Measurements from ENCODE around the gene KCNA5. TPM values are rescaled to one million over a fixed set of nuclear protein-coding genes. Genes with fewer than 3 reads are reported as not detected.

Gene KCNA5
- total and polyA plus RNA-seq, 2 experiments from 2014 or later, result 0.31 to 0.44 TPM

- TF ChIP-seq CREB1 (CRISPR knock-in tag; IDR thresholded peaks at IDR 0.05; ENCODE audit: low read depth), result no peak
- TF ChIP-seq ZNF114 (CRISPR knock-in tag; IDR thresholded peaks at IDR 0.05), result no peak
- TF ChIP-seq NANOG (IDR thresholded peaks at IDR 0.05; ENCODE audit: borderline replicate concordance), result no peak
- TF ChIP-seq POLR2AphosphoS5 (IDR thresholded peaks at IDR 0.05; ENCODE audit: low read depth), result no peak
- no peak for TF ChIP-seq ZNF331 (CRISPR knock-in tag; IDR thresholded peaks at IDR 0.05; ENCODE audit: low read depth)
- TF ChIP-seq REST (IDR thresholded peaks at IDR 0.05; ENCODE audit: unreplicated experiment), result no peak
- no peak for TF ChIP-seq JUNB (IDR thresholded peaks at IDR 0.05; ENCODE audit: unreplicated experiment)
- TF ChIP-seq ZNF462 (CRISPR knock-in tag; IDR thresholded peaks at IDR 0.05), result no peak
- TF ChIP-seq STAT1 (IDR thresholded peaks at IDR 0.05; ENCODE audit: unreplicated experiment), result no peak
- TF ChIP-seq EZH2phosphoT487 (IDR thresholded peaks at IDR 0.05; ENCODE audit: unreplicated experiment), result no peak
- TF ChIP-seq EZH2 (IDR thresholded peaks at IDR 0.05; ENCODE audit: low read depth, unreplicated experiment), result no peak
- no peak for TF ChIP-seq ETS1 (IDR thresholded peaks at IDR 0.05)
- Histone ChIP-seq H3K9me2 (ENCODE audit: insufficient read depth) (no peaks in the 10 kb centered on the region), H2AFZ (peak overlapping the region; percentile 63; the same call in 1 of the 2 replicates), H3K27ac (ENCODE audit: low read depth) (no peak overlapping the region), H3K27me3 (ENCODE audit: insufficient read depth) (no peaks in the 10 kb centered on the region), H3K4me1 (ENCODE audit: insufficient read depth) (no peaks in the 10 kb centered on the region), H3F3A (replicated peaks; ENCODE audit: low read depth) (no peaks in the 10 kb centered on the region), H3K79me2 (replicated peaks; ENCODE audit: insufficient read depth) (no peaks in the 10 kb centered on the region), H4K20me1 (replicated peaks; ENCODE audit: insufficient read depth) (no peaks in the 10 kb centered on the region), H3K36me3 (ENCODE audit: insufficient read depth) (no peaks in the 10 kb centered on the region), H3K4me2 (peak overlapping the region; percentile 43; the same call in 1 of the 2 replicates), H3K4me3 (no peak overlapping the region)
- DNase-seq (ENCODE audit: low spot score) (peak; percentile 35), ATAC-seq (peak; percentile 35)
- H3K4me3 Mint-ChIP-seq, result no peak overlapping the region
- no peak overlapping the region for H3K27ac Mint-ChIP-seq
- no peaks in the 10 kb centered on the region for H3K36me3 Mint-ChIP-seq (ENCODE audit: low read depth)
- peaks cover 8% of the 10 kb centered on the region for H3K27me3 Mint-ChIP-seq (ENCODE audit: insufficient read depth, low read depth, poor library complexity)
- peaks cover 9% of the 10 kb centered on the region for H3K4me1 Mint-ChIP-seq
- H3K9me3 Mint-ChIP-seq, result no peaks in the 10 kb centered on the region
These were observed 25.9 kb upstream of the KCNA5 start for GRCh38 chr12:5017638-5018348.

Data from GM23338 (cell line).